ENCODE data around the gene SPINK4. TPM values are rescaled to one million over a fixed set of nuclear protein-coding genes. Genes with fewer than 3 reads are reported as not detected.

SPINK4 gene, protein sequence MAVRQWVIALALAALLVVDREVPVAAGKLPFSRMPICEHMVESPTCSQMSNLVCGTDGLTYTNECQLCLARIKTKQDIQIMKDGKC
- not detected in 2 replicates for total RNA-seq

- no peak for DNase-seq (ENCODE audit: low read depth in 2 of 2)
These were observed at the start of gene SPINK4 for GRCh38 chr9:33239921-33240320. Gene SPINK4 (plus strand): TSS chr9:33240167. CDS start chr9:33240209, 42 bp downstream.

DNA sequence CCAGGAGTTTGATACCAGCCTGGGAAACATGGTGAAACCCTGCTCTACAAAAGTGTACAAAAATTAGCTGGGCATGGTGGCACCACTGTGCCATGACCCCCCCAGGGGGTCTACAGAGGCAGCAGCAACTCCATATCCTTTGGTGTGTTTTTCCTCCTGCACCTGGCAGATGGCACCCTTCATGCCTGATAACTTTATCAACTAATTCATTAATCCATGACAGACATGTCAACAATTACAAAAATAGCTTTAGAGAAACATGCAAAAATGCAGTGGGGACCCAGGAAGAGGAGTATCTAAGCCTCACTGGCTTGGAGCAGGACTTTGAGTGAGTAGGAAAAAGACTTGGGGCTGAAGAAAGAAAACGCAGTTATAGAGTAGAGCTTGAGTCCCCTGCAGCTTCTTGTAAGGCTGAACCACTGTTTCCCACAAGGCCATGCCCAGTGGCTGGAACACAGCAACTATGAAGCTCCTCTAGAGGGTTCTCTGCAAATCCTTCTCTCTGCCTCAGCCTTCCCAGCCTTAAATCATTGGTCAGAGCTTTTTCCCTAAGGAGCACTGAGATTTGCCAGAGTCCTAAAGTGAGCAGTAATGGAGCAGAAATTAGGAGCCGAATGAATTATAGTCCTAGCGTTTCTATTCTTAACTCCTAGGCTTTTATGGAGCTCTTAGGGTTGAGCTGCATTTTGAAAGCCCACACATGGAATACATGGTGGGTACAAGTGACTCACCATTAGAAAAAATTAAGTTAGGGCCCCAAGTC is 47.3 kb upstream of the SPINK4 start:
- DNase-seq (ENCODE audit: low read depth in 2 of 2): no peak

DNA sequence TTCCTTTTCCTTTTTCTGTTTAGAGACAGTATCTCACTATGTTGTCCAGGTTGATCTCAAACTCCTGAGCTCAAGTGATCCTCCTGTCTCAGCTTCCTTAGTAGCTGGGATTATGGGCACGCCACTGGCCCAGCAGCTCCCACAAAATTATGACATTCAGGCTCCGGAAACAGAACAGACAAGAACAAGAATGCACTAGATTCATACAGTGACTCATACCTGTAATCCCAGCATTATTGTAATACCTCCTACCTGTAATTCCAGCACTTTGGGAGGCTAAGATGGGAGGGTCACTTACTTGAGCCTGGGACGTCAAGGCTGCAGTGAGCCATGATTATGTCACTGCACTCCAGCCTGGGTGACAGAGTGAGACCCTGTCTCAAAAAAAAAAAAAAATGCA is 46.1 kb upstream of the SPINK4 start:
- DNase-seq (ENCODE audit: low read depth in 2 of 2): no peak

- no peak for DNase-seq (ENCODE audit: low read depth in 2 of 2)
These were observed 43.2 kb upstream of the SPINK4 start for GRCh38 chr9:33196736-33197135.

GRCh38 chr9:33197279-33198152 is 42.5 kb upstream of the SPINK4 start:
- DNase-seq (ENCODE audit: low read depth in 2 of 2): no peak

DNA sequence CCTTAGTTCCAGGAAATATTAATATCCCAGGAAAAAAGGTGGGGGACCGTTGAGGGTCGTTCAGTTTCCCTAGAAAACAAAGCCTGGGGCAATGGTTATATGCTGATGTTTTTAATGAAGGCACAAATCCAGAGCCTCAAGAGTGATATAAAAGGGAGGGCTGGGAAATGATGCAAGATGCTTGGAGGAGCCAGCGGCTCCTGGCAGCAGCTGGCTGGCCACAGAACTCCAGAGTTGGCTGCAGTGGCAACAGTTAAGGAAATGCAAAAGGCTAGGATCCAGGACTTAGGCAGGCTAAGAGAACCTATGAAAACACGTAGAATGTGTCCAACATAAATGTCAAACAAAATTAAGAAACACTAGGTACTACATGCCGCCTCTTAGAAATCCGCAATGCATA is 41.8 kb upstream of the SPINK4 start:
- no peak for DNase-seq (ENCODE audit: low read depth in 2 of 2)

GRCh38 chr9:33202018-33202417 is 37.9 kb upstream of the SPINK4 start:
- no peak for DNase-seq (ENCODE audit: low read depth in 2 of 2)

- no peak for DNase-seq (ENCODE audit: low read depth in 2 of 2)
These were observed 37.3 kb upstream of the SPINK4 start for GRCh38 chr9:33202552-33203201.

- no peak for DNase-seq (ENCODE audit: low read depth in 2 of 2)
These were observed 30.6 kb upstream of the SPINK4 start for GRCh38 chr9:33209394-33209793.

DNA sequence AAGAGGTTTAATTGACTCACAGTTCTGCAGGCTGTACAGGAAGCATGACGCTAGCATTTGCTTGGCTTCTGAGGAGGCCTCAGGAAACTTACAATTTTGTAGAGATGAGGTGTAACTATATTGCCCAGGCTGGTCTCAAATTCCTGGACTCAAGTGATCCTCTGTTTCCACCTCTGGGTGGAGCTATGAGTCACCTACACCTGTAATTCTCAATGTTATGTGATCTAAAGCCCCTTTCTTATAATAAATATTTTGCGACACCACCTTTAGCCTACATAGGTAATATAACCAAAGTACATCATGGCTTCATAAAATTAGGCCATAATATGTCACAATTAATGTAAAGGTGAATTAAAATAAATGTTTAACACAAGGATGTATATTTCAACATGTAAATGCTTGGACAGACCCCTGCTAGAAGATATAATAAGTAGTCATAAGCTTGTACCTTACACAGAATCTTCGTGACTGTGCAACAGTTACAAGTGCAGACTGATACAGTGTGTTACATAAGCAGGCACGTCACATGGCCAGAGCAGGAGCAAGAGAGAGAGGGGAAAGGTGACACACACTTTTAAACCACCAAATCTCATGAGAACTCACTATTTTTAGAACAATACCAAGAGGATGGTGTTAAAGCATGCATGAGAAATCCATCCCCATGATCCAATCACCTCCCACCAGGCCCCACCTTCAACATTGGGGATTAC is 29.8 kb upstream of the SPINK4 start:
- no peak for DNase-seq (ENCODE audit: low read depth in 2 of 2)

DNA sequence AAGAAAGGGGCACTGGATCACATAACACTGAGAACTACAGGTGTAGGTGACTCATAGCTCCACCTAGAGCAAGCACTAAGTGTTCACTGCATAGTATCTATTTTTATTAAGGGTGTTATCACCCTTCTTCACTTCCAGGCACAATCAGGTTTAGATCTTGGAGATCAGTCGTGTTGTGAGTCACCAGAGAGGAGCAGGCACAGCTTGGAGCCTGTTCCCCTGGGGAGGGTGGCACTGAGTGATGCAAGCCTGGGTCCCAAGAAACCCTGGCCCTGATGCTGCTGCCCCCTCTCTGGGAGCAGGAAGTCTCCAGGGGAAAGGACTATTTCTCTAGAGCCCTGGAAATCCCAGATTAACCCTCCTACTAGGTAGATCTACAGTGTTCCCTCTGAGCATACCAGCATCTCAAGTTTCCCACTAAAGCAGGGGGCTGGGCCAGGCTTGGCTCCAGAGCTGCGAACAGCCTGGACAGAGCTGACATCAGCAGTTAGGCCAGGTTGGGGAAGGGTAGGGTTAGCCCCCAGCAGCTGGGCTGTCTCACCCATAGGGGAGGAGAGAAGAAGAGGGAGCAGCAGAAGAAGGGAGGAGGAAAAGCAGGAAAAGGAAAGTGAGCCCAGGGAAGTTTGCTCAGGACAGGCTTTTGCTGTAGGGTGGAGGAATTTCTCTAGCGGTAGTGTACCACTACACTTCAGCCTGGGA is 28.1 kb upstream of the SPINK4 start:
- DNase-seq (ENCODE audit: low read depth in 2 of 2): no peak

DNA sequence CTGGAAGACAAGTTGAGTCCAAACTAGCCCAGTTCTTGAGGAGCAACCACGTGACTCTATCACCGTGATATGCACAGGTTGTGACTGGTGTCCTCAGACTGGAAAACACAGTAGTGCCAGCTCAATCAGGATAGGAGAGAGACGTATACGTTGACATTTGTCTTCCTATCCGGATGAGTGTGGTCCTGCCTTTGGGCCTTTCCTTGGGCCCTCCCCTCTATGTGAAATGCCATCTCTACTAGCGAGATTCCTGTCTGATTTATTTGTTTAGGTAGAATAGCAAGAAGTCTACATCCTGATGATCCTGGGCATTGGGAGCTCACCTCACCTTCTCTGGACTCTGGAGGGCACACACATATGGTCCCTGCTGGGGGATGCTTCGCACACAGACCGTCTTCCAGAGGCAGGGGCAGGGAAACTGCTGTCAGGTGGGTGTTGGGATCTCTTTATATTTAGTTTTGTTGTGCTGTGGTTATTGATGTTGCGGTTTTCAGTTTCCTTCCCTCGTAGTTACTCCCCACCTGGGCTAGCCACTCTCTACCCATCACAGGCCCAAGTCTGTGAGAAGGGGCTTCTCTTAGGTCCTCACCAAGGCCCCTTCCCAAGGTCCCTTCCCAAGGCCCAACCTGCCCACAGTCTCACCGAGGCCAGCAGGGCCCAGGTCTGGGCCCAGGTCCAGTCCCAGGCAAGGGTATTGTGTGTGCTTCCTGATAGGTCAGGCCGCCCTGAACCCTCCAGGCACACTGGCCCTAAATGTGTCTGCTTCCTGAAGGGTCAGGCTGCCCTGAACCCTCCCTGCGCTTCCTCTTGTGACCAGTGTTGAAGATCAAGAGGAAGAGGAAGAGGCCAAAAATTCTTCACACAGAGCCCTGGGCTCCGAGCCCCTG is 19.0 kb upstream of the SPINK4 start:
- DNase-seq (ENCODE audit: low read depth in 2 of 2): peak in 1 of 2 donors; percentile 30

DNA sequence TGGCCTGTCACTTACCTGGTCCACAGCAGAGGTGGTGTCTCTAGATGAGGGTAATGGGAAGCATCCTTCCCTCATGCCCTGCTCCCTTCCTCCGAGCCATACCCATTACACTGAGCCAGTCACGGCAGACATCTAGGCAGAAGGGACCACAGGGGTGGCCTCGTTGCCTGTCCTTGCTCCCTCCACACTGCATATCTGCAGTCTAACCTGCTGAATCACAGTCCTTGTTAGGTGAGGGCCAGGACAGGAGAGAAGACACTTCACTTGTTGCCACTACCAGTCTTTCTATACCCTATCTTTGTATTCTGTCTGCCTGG is 18.4 kb upstream of the SPINK4 start:
- DNase-seq (ENCODE audit: low read depth in 2 of 2): no peak

DNA sequence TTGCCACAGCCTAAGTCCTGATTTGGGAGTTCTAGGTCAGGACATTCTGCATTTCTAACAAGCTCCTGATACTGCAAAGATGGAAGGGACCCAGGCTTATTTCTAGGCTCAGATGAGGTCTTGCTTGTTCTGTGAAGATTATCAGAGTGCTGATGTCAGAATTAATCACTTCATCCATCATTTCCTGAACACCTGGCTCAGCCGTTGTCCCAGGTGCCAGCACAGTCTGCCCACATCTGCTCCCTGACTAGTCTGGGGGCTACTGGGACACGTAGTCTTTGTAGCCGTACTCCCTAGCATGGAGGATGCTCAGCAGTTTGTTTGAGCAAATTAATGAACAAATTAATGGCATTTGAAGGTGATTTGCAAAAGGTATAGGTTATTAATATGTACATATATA is 17.9 kb upstream of the SPINK4 start:
- DNase-seq (ENCODE audit: low read depth in 2 of 2): no peak

DNA sequence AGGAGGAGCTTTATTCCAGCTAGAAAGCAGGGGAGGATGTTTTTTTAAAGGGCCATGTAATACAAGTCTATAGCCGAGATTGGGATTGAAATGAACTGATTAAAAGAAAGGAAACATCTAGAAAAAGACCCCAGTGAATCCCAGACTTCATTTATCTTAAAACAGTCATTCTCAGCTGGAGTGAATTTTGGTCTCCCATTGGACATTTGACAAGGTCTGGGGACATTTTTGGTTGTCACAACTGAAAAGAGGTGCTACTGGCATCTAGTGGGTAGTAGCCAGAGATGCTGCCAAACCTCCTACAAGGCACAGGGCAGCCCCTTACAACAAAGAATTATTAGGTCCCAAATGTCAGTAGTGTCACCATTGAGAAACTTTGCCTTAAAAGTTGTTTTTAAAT is 16.3 kb upstream of the SPINK4 start:
- DNase-seq (ENCODE audit: low read depth in 2 of 2): no peak

- DNase-seq (ENCODE audit: low read depth in 2 of 2): peak; percentile 75 to 84
These were observed 14.4 kb upstream of the SPINK4 start for GRCh38 chr9:33225319-33226147.

GRCh38 chr9:33227008-33227398 is 13.0 kb upstream of the SPINK4 start:
- DNase-seq (ENCODE audit: low read depth in 2 of 2): no peak

DNA sequence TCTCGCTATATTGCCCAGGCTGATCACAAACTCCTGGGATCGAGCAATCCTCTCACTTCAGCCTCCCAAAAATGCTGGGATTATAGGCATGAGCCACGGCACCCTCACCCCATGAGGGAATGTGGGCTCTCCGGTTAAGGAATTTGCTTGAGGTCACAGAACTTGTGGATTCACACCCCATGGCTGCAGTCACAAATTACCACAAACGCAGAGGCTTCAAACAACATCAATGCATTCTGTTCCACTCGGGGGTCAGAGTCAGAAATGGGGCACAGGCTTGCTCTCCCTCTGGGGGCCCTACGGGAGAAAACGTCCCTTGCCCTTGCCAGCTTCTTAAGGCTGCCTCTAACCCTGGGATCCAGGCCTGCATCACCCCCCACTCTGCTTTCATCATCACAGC is 12.2 kb upstream of the SPINK4 start:
- no peak for DNase-seq (ENCODE audit: low read depth in 2 of 2)

DNA sequence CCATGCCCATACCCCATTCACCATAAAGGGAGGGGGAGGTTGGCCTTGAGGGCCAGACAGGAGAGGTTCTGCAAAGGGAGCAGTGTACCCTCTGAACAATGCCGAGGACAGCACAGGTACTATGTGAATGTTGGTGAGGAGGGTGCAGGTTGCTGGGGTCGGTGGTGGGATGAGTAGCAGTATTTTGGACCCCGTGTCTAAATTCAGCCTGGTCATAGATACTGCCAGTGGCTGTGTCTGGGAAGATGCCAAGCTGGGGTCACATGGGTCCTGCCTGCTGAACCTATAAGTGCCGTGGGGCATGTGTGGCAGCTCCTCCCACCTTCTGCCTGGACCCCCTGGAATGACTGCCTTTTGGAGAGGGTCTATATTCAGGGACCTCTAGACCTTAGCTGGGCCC is 11.4 kb upstream of the SPINK4 start:
- DNase-seq (ENCODE audit: low read depth in 2 of 2): no peak
